Activated CD4-positive, alpha-beta T cell treated with anti-CD3 and anti-CD28 coated beads, Interleukin-2, amount 50 U/mL, for 16 hours (primary cell): ENCODE results near the gene HMX3.

Experiments used
- DNase-seq: peaks from one replicate; pipeline ENCODE4 v3.0.0-alpha.2; 2020

The HMX3 gene

GRCh38 chr10:123135415-123136141, at the start of gene HMX3:
HMX3 (plus strand) TSS chr10:123135970; CDS start chr10:123136051, 81 bp downstream.
- no peak for DNase-seq

- DNase-seq: no peak
Measured at GRCh38 chr10:123086281-123086680, 49.5 kb upstream of the HMX3 start.

GRCh38 chr10:123087348-123087747, 48.4 kb upstream of the HMX3 start:
- no peak for DNase-seq

GRCh38 chr10:123087786-123088185, 48.0 kb upstream of the HMX3 start:
- no peak for DNase-seq

GRCh38 chr10:123092635-123093414, 42.9 kb upstream of the HMX3 start:
- DNase-seq: no peak

GRCh38 chr10:123093489-123093888, 42.3 kb upstream of the HMX3 start:
- DNase-seq: no peak

- DNase-seq: no peak
Measured at GRCh38 chr10:123096452-123096851, 39.3 kb upstream of the HMX3 start.

- no peak for DNase-seq
Measured at GRCh38 chr10:123097039-123097438, 38.7 kb upstream of the HMX3 start.

- no peak for DNase-seq
Measured at GRCh38 chr10:123100030-123100762, 35.6 kb upstream of the HMX3 start.

- no peak for DNase-seq
Measured at GRCh38 chr10:123101872-123102271, 33.9 kb upstream of the HMX3 start.

GRCh38 chr10:123102673-123103072, 33.1 kb upstream of the HMX3 start:
- no peak for DNase-seq

- DNase-seq: no peak
Measured at GRCh38 chr10:123103944-123104343, 31.8 kb upstream of the HMX3 start.

GRCh38 chr10:123109466-123109865, 26.3 kb upstream of the HMX3 start:
- no peak for DNase-seq

GRCh38 chr10:123117644-123118417, 17.9 kb upstream of the HMX3 start:
- DNase-seq: no peak

- DNase-seq: no peak
Measured at GRCh38 chr10:123119081-123119480, 16.7 kb upstream of the HMX3 start.

GRCh38 chr10:123126246-123126645, 9.5 kb upstream of the HMX3 start:
- no peak for DNase-seq

GRCh38 chr10:123129618-123130271, 6.0 kb upstream of the HMX3 start:
- no peak for DNase-seq

GRCh38 chr10:123132576-123133477, 2.9 kb upstream of the HMX3 start:
- DNase-seq: peak; percentile 88

- no peak for DNase-seq
Measured at GRCh38 chr10:123133541-123134342, 2.0 kb upstream of the HMX3 start.

GRCh38 chr10:123134343-123134914, 1.3 kb upstream of the HMX3 start:
- DNase-seq: no peak
